BE2C (cell line): Measurements from ENCODE around the gene DUSP22.

Experiments
- DNase-seq: peaks from one replicate; pipeline ENCODE4 v3.0.0-alpha.2; 2020
- H3K27me3 ChIP-seq: fragments of 250-450 bp; sonication (Bioruptor Pico); 2 replicates; pipeline ENCODE4 v1.5.1; 2020; ENCODE audit warnings: mild to moderate bottlenecking
- H3K36me3 ChIP-seq: fragments of 250-450 bp; sonication (Bioruptor Pico); 2 replicates; pipeline ENCODE4 v1.5.1; 2020; ENCODE audit warnings: mild to moderate bottlenecking
- H3K4me1 ChIP-seq: fragments of 250-450 bp; sonication (Bioruptor Pico); 2 replicates; pipeline ENCODE4 v1.5.1; 2020
- H3K4me3 ChIP-seq: 2 replicates; pipeline ENCODE4 v1.5.1; 2011; ENCODE audit warnings: low read depth, low read length
- H3K9me3 ChIP-seq: fragments of 250-450 bp; sonication (Bioruptor Pico); 2 replicates; pipeline ENCODE4 v1.5.1; 2020
- TF ChIP-seq, protein P1 (sequence below): IDR thresholded peaks from 2 replicates; pipeline ENCODE4 v1.5.1; 2012; ENCODE audit warnings: mild to moderate bottlenecking, low read depth, low read length

Gene DUSP22

DNA sequence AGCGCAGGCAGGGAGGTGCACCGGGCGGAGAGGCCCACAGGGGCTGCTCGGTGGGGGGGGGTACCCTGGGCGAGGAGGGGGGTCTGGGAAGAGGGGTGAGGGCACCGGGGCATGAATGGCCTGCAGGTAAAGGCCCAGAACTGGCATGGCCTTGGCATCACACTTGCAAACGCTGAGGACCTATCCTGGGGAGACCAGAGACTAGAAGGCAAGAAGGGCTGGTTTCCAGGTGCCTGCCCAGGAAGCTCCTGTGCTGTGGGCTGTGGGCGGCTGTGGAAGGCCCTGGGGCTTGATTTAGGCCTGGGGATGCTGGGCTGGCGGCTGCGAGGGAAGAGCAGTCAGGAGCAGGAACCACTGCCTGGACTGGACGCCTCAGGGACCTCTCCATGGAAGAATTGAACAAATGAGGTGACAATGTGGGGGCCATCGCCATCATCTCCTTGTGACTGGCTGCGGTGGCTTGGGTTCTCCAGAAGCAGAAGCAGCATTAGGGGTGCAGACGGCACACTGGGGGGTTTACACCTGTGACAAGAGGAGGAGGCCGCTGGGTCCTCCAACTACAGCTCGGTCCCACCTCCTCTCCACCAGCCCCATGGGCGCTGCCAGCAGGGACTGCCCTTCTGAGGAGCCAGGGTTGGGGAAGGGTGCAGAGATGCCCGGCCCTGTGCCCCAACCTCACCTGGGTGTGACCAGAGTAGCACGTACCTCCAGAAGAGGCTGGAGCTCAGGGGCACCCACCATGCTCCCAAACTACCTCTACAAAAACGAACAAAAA, 67.2 kb downstream of the DUSP22 start:
- H3K4me1 ChIP-seq = no peaks in the 10 kb centered on the region
- no peak overlapping the region for H3K4me3 ChIP-seq
- no peaks in the 10 kb centered on the region for H3K36me3 ChIP-seq
- peaks cover 4% of the 10 kb centered on the region for H3K9me3 ChIP-seq
- no peak for DNase-seq
- H3K27me3 ChIP-seq = peaks cover 5% of the 10 kb centered on the region; the same call in 1 of the 2 replicates
- TF ChIP-seq, protein P1, sequence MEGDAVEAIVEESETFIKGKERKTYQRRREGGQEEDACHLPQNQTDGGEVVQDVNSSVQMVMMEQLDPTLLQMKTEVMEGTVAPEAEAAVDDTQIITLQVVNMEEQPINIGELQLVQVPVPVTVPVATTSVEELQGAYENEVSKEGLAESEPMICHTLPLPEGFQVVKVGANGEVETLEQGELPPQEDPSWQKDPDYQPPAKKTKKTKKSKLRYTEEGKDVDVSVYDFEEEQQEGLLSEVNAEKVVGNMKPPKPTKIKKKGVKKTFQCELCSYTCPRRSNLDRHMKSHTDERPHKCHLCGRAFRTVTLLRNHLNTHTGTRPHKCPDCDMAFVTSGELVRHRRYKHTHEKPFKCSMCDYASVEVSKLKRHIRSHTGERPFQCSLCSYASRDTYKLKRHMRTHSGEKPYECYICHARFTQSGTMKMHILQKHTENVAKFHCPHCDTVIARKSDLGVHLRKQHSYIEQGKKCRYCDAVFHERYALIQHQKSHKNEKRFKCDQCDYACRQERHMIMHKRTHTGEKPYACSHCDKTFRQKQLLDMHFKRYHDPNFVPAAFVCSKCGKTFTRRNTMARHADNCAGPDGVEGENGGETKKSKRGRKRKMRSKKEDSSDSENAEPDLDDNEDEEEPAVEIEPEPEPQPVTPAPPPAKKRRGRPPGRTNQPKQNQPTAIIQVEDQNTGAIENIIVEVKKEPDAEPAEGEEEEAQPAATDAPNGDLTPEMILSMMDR = no peak

DNA sequence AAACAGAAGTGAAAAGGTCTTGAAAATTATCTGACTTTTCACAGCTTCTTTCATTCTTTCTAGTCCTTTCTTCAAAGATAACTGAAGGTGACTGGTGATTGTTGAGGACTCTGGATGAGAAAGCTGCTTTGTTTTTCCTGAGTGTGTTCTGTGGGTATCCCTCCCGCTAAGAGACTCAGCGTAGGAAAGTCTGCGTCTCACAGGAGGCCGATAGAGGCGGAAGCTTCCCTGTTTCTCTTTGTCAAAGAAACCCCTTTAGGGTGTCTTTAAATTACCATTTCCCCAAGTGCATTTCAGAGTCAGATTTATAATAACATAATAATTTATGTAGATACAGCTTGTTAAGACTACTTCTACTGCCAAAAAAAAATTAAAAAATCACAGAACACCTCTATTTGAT, 68.1 kb downstream of the DUSP22 start:
- TF ChIP-seq, protein P1 = no peak
- Histone ChIP-seq H3K4me1 (no peaks in the 10 kb centered on the region), H3K36me3 (no peaks in the 10 kb centered on the region), H3K9me3 (peaks cover 4% of the 10 kb centered on the region; the same call in 1 of the 2 replicates), H3K27me3 (peaks cover 5% of the 10 kb centered on the region; the same call in 1 of the 2 replicates), H3K4me3 (no peak overlapping the region)
- no peak for DNase-seq

DNA sequence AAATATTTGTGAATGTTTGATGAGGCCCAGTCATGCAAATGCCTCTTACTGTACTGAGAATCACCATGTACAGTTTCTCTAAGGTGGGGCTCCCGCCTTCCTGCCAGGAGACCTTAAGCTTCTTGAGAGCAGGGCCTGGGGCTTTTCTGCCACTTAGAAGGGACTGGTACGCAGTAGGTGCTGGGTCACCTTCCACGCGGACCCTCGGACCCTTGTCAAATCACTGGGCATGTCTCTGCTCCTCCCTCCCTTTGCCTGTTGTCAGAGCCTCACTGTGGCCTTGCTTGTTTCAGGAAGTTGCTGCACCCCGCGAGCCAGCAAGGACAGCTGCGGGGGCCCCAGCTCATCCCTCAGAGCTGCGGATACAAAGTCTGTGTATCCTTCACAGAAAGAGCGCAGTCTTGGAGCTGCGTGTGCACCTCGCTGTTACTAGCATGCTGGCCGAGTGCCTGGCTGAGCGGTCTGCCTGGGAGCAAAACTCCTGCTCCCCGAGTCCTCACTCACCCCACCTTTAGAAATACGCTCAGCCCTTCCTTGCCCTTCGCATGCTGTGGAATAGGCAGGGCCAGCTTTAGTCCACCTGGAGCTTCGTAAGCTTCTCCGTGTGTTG, 68.6 kb downstream of the DUSP22 start:
- TF ChIP-seq, protein P1 = no peak
- peaks cover 4% of the 10 kb centered on the region; the same call in 1 of the 2 replicates for H3K9me3 ChIP-seq
- H3K36me3 ChIP-seq = no peaks in the 10 kb centered on the region
- peaks cover 5% of the 10 kb centered on the region; the same call in 1 of the 2 replicates for H3K27me3 ChIP-seq
- no peak for DNase-seq
- no peaks in the 10 kb centered on the region for H3K4me1 ChIP-seq
- H3K4me3 ChIP-seq = no peak overlapping the region

DNA sequence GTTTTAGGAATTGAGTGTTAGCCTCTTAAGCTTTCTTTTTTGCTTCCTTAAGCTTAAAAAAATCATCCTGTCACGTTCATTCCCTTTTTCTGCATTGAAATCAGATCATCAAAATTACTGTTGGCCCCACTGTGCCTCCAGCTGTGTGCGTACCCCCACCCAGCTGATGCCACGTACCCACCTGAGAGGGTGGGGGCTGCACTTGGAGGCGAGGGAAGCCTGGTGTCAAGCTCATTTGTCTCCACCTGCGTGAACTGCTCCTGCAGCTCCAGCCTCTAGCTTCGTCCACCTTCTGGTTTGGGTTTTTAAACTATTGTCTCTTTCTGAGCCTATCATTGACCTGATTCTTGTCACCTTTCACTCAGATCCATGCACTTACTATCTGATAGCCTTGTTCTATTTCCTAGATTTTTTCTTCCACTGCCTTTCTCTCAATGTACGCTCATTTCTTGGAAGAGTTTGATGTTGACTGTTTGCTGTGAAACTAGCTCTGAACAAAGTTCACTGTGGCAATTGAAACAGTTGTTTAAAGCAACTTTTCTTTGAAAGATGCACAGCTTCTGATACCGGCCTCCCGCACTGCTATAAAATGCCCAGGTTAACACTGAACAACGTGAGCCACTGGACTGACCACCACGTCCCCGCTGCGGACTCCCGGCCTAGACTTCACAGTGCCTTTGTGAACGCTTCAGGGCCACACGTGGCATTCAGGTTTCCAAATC, 69.3 kb downstream of the DUSP22 start:
- Histone ChIP-seq H3K36me3 (no peaks in the 10 kb centered on the region), H3K4me3 (no peak overlapping the region), H3K9me3 (peaks cover 4% of the 10 kb centered on the region; the same call in 1 of the 2 replicates), H3K27me3 (peaks cover 5% of the 10 kb centered on the region; the same call in 1 of the 2 replicates), H3K4me1 (no peaks in the 10 kb centered on the region)
- DNase-seq = no peak
- TF ChIP-seq, protein P1 = no peak

DNA sequence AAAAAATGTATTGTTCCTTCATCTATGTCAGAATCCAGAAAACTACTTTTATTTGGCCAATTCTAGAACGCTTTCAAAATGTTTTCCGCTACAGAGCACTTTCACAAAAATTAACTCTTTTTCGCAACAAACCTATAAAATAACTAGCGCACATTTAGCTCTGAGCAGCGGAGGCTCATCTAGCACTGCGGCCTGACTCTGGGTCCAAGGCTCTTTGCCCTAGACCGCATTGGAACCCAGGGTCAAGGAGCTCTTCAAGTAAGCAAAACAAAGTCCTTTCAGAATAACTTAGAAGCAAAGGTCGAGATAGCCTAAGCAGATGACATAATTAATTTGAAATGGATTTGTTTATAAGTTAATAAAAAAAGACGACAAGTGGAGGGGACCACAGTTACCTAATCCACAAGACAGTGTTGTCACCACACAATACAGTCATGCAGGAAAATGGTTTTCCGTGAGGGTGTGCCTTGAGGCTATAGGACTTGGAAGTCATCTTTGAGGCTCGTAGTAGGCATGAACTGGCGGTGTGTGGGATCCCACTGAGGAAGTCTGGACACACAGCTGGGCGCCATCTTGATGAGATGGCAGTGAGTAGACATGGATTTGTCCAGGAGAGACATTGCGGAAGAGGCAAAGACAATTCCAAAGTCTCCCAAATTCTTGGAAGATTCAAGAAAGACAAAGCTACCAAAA, 70.1 kb downstream of the DUSP22 start:
- TF ChIP-seq, protein P1 = no peak
- no peaks in the 10 kb centered on the region for H3K36me3 ChIP-seq
- peaks cover 5% of the 10 kb centered on the region; the same call in 1 of the 2 replicates for H3K27me3 ChIP-seq
- H3K9me3 ChIP-seq = peaks cover 4% of the 10 kb centered on the region; the same call in 1 of the 2 replicates
- DNase-seq = no peak
- no peak overlapping the region for H3K4me3 ChIP-seq
- no peaks in the 10 kb centered on the region for H3K4me1 ChIP-seq
